D721Med (cell line): ENCODE results near the gene TEAD3.
"Not testable (repeated sequence)": the region's sequence is repeated elsewhere in the genome, so short reads cannot be mapped to it uniquely, and the experiment has no call there.

ENCODE experiments used
- DNase-seq: peaks from one replicate; pipeline ENCODE4 v3.0.0; 2011; ENCODE audit warnings: low spot score; ENCODE audit not compliant: insufficient read length
- FAIRE-seq: peaks from 2 replicates; lab custom pipeline; 2011; peaks lifted over from hg19 to GRCh38; lab: Jason Lieb, UNC
- CTCF ChIP-seq: IDR thresholded peaks from 2 replicates; pipeline ENCODE4 v1.5.1; 2012; ENCODE audit warnings: mild to moderate bottlenecking, control low read depth; ENCODE audit not compliant: insufficient read depth; ENCODE audit errors: missing control alignments

The TEAD3 gene

GRCh38 chr6:35519313-35520015 is 22.6 kb upstream of the TEAD3 start:
- no peak for TF ChIP-seq CTCF
- no peak for DNase-seq
- FAIRE-seq: no peak

- DNase-seq: no peak
These were observed 21.9 kb upstream of the TEAD3 start for GRCh38 chr6:35518566-35519312.

GRCh38 chr6:35517978-35518377 is 21.1 kb upstream of the TEAD3 start:
- not testable (repeated sequence) for FAIRE-seq, DNase-seq

More at GRCh38 chr6:35518566-35519312, 21.9 kb upstream of the TEAD3 start:
- no peak for FAIRE-seq
- TF ChIP-seq CTCF: no peak

- FAIRE-seq (no peak), DNase-seq (no peak)
- no peak for TF ChIP-seq CTCF
These were observed 19.8 kb upstream of the TEAD3 start for GRCh38 chr6:35516712-35517111.

- not testable (repeated sequence) for FAIRE-seq
These were observed 19.1 kb upstream of the TEAD3 start for GRCh38 chr6:35515939-35516338.

GRCh38 chr6:35514587-35514986 is 17.7 kb upstream of the TEAD3 start:
- no peak for FAIRE-seq
- TF ChIP-seq CTCF: no peak

More at GRCh38 chr6:35515939-35516338, 19.1 kb upstream of the TEAD3 start:
- DNase-seq: not testable (repeated sequence)

GRCh38 chr6:35512740-35513139 is 15.9 kb upstream of the TEAD3 start, which contains the start of gene TULP1:
TSS of gene TULP1 (minus strand) at chr6:35512896. CDS start at chr6:35512858, 38 bp downstream.
- FAIRE-seq: no peak
- DNase-seq: peak; percentile 91
- no peak for TF ChIP-seq CTCF

More at GRCh38 chr6:35514587-35514986, 17.7 kb upstream of the TEAD3 start:
- no peak for DNase-seq

- DNase-seq (no peak), FAIRE-seq (no peak)
- no peak for TF ChIP-seq CTCF
These were observed 15.1 kb upstream of the TEAD3 start for GRCh38 chr6:35512006-35512405.
